GM19468 (cell line): Measurements from ENCODE around the gene ARHGAP21.
"Not testable (repeated sequence)": the region's sequence is repeated elsewhere in the genome, so short reads cannot be mapped to it uniquely, and the experiment has no call there.

ENCODE experiments used
- ATAC-seq: cut with Tn5 transposase; IDR thresholded peaks from one replicate; pipeline ENCODE4 v1.9.1; 2021; ENCODE audit warnings: mild to moderate bottlenecking, moderate library complexity, moderate number of reproducible peaks; ENCODE audit not compliant: unreplicated experiment; ENCODE audit errors: extremely low read depth

Gene ARHGAP21

DNA sequence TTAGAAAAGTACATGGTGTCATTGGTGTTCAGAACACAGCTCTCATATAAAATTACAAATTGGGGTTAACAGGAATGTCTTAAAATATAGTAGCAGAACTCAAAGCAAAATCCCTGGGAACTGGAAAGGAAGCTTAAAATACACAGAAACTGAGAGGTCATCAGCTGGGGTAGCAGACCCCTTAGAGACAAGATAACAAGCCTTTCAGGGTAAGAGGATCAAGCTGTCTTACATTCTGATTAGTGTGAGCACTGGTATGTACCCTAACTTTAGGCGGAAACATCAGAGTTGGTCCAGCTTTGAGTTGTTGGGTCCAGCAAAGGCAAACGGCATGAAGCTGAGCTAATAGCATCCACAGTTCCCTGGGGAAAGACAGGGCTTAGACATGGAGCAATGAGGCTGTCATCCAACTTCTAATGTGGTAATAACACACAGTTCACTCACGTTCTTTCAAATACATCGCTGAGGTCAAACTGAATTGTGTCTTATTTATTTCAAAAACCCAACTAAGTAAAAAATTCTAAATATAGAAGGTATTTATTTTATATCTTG, 32.6 kb downstream of the ARHGAP21 start:
- no peak for ATAC-seq

DNA sequence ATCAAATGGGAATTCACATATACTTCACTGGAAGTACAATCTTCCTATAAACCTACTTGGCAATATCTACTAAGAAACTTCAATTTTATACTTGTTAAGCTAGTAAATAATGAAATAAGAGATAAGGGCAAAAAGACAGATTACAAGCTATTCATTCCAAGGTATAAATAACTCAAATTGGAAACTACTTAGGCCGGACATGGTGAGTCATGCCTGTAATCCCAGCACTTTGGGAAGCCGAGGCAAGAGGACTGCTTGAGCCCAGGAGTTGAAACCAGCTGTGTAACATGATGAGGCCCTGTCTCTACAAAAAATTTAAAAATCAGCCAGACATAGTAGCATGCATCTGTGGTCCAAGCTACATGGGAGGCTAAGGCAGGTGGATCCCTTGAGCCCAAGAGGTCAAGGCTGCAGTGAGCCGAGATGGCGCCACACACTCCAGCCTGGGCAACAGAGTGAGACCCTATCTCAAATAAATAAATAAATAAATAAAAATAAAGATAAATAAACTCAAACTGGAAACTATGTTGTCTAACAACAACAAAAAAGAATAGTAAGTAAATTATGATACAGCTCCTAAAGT, 37.6 kb downstream of the ARHGAP21 start:
- no peak for ATAC-seq

DNA sequence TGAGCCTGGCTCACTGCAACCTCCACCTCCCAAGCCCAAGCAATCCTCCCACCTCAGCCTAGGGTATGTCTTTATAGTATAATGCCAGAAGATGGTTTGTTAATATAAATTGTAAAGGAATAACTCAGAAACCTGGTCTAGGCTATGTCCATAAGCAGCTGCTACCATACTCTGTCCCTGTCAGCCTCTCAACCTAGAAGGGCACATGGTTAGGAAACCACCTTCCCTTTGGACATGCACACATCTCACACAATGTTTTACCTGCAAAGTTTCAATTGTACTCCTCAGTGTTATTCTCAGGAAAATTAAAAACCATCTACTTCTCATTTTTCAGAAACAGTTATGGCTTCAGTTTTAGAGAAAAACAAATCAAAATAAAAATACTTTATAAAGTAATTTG, 40.1 kb downstream of the ARHGAP21 start:
- ATAC-seq, result no peak

DNA sequence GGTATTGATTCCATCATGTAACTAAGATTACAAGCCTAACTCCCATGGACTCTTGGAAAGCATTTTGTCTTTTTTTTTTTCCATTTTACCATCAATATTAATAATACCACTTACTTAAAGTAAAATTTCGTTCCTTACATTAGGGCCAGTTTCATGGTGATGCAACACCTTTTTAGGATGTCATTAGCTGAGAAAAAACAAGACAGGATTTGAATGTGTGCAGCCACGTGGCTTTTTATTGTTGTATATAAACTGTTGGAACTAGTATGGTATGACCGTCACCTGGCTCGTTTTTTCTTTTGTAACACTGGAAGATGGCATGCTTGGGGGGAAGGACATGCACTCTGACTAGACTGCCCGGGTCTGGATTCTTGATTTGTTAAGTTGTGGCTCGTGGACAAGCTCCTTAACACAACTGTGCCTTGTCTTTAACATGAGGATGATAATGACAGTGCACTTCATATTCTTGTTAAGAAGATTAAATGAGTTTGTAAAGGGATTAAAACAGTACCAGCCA, 42.1 kb downstream of the ARHGAP21 start:
- ATAC-seq, result no peak

DNA sequence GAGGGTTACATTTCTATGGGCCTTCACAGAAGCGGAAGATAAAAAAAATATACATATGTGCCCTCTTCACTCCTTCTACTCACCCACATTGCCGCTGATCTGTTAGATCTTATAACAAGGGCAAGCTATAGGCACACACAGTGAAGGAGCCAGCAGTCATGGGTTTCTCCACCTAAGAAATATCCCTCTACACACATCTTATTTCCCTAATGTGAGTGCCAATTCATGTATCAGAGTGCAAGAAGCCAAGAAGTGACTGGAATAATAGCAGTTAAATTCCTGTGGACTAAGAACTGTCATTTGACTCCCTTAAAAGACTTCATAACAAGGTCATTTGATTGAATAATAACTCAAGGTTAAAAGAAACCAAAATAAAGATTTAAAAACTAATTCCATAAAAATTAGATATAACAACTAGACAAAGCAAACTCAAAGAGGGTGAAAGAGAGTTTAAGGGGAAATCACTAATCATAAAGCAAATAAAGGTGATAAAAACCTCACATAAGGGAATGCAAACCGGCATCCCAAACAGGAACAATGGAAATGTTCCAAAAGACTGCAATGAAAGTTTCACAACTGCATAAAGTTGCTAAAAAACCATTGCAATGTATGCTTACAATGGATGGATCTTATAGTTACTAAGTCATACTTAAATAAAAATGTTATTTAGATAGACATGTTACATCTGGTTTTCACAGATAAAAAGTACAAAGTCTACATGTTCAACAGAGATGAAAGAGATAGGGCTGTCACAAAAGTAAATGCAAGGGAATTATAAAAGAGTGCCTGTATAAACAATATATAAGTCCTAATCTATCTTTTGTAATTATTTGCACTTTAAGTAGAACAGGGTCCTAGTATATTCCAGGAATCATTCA, 42.8 kb downstream of the ARHGAP21 start:
- ATAC-seq, result no peak

DNA sequence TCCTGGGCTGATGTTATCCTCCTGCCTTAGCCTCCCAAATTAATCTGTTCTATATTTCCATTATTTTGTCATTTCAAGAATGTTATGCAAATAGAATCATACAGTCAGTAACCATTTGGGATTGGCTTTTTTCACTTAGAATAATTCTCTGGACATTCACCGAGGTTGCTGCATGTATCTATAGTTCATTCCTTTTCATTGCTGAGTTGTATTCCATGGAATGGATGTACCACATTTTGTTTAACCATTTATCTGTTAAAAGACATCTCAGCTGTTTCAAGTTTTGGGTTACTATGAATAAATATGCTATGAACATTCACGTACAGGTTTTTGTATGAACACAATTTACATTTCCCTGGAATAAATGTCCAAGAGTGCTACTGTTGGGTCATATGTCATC, 44.9 kb downstream of the ARHGAP21 start:
- no peak for ATAC-seq

DNA sequence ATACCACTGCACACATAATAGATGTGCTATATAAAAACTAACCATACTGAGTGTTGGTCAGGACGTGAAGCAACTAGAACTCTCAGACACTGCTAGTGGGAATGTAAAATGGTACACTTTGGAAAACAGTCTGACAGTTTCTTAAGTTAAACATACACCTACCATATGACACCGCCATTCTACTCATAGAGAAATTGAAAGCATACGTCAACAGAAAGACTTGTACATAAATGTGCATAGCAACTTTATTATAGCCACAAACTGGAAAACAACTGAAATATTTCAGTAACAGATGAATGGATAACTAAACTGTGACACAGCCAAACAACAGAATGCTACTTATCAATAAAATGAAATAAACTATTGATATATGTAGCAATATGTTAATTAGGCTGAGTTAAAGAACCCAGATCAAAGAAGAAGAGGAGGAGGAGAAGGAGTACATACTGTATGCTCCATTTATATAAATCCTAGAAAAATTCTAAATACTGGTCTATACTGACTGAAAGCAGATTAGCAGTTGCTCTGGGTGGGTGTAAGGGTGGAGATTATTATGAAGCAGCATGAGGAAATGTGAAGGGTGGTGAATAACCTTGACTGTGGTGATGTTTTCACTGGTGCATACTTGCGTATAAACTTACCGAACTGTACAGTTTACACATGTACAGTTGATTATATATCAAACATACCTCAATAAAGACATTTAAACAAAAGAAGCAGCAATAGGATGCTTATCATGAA, 48.6 kb downstream of the ARHGAP21 start:
- ATAC-seq, result peak; percentile 21

DNA sequence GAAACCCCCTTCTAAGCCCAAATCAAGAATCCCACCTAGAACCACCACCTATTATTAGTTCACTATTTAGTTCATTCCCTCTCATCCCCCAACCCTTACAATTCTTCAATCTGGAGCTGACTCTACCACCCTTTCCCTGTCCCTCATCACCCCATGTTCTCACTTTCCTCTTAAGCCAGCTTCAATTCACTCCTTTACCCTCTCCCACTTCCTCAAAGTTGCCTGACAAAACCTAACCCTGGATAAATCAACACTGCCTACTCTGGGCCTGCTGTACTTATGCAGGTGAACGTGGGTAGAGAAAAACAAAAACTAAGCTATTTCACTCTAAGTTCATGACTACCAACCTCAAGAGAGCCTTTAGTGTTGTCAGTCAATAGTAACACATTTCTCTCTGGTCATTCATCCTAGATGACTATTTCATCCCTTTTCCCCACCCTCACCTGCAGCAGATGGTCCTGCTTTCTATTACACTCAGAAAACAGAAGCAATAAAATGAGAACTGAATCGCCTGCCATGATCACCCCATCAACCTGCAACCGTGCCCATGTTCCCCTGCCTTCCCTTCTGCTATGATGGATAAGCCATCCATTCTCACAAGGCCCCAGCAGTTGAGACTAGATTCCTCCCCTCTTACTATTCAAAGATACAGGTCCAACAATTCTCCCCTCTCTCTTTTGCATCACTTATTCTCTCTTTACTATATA, 52.6 kb downstream of the ARHGAP21 start:
- no peak for ATAC-seq

DNA sequence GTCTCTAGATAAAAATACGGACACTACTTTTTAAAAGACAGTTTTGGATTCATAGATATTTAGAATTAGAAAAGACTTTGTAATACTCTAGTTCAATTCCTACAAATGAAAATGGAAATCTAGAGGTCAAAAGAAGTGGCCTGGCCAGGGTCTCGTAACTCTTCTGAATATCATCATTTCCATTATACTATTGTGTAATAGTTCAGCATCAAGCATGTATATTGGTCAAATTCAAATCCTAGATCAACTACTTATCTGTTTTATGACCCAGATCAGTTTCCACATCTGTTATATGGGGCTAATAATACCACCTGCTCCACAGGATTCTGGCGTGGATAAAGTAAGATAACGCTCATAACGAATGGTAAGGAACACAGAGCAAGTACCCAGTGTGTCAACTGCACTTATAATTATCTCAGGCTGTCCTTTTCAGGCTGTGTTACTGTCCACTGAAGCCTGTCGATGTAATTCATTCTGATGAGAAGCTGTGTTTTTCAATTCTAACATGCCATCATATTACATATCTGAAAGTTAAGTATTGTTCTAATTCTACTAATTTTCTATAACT, 54.3 kb downstream of the ARHGAP21 start:
- no peak for ATAC-seq

DNA sequence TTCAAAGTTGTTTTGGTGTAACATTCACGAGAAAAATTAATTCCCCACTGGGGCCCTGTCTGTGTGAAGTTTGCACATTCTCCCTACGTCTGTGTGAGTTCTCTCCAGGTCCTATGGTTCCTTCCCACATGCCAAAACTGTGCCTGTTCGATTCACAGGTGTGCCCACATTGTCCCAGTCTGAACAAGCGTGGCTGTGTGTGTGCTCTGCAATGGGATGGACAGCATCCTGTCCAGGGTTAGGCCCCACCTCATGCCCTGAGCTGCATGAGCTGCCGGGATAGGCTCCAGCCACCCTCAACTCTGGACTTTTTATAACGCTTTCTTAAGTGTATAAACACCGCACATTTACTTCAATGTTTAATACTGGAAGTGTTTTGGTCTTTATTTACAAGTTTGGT, 55.4 kb downstream of the ARHGAP21 start:
- no peak for ATAC-seq

DNA sequence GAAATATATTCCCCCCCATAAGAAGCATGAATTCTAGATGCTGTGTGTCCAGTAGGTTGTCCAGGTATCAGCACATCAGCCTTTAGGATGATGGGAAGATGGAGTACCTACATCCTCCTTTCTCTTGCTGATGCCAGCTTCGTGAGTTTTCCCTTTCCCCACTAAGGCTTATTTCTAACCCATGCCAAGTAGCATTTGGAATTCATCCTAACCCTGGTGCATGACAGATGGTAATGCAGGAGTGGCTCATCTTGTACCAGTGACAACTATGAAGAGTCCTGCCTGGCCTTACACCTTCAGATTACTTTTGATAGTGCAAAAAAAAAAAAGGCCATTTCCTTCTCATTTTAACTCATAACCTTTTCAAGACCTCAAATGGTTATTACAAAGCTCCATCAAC, 58.7 kb downstream of the ARHGAP21 start:
- ATAC-seq, result no peak

DNA sequence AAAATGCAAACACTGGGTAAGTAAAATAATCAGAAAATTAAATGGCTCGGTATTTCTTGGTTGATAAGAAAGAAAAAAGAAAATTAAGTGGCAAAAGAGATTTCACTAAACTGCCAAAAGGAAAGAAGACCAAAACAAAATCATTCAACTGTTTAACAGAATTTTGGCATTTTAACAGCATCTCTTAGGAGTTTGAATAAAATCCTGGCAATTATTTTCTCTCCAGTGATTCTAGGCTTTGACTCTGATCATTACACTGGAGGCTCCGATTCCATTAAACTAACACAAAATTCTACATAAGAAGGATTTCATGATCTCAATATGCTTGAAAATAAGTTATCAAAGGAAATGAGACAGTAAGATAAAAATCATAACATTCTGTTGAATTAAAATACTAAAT, 62.3 kb downstream of the ARHGAP21 start:
- ATAC-seq, result no peak

DNA sequence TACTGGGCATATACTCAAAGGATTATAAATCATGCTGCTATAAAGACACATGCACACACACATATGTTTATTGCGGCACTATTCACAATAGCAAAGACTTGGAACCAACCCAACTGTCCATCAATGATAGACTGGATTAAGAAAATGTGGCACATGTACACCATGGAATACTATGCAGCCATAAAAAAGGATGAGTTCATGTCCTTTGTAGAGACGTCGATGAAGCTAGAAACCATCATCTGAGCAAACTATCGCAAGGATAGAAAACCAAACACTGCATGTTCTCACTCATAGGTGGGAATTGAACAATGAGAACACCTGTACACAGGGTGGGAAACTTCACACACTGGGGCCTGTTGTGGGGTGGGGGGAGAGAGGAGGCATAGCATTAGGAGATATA, 65.4 kb downstream of the ARHGAP21 start:
- not testable (repeated sequence) for ATAC-seq

DNA sequence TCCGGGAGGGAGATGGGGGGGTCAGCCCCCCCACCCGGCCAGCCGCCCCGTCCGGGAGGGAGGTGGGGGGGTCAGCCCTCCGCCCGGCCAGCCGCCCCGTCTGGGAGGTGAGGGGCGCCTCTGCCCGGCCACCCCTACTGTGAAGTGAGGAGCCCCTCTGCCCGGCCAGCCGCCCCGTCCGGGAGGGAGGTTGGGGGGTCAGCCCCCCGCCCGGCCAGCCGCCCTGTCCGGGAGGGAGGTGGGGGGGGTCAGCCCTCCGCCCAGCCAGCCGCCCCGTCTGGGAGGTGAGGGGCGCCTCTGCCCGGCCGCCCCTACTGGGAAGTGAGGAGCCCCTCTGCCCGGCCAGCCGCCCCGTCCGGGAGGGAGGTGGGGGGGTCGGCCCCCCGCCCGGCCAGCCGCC, 67.4 kb downstream of the ARHGAP21 start:
- ATAC-seq, result not testable (repeated sequence)

DNA sequence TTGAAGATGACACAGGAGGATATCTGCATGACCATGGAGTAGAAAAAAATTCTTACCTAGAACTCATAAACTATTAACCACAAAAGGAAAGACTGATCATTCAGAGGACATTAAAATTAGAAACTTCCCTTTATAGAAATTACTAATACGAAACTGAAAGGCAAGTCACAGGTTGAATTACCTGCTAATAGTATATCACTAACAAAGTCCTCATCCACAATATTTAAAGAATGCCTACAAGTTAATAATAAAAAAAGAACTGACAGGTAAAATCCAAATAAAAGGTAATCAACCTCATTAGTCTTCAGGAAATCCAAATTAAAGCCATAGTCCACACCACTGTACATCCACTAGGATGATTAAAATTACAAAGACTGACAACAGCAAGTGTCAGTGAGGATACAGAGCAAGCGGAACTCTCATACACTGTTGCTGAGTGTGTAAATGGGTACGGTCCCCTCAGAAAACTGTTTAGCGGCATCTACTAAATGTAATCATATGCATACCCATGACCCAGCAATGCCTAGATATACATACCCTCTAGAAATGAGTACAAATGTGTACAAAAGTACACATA, 71.2 kb downstream of the ARHGAP21 start:
- peak; percentile 73 for ATAC-seq

DNA sequence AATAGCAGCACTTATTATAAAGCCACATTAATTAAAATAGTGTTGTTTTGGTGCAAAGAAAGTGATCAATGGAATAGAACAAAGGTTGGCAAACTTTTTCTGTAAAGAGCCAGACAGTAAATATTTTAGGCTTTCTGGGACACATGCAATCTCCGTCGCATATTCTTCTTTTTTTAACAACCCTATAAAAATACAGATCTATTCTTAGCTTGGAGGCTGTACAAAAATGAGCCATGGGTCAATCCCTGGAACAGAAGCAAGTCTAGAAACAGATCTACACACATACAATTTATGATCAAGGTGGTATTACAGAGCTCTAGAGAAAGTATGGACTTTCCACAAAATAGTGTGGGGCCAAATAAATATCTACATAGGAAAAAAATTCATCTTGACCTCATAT, 71.8 kb downstream of the ARHGAP21 start:
- no peak for ATAC-seq

DNA sequence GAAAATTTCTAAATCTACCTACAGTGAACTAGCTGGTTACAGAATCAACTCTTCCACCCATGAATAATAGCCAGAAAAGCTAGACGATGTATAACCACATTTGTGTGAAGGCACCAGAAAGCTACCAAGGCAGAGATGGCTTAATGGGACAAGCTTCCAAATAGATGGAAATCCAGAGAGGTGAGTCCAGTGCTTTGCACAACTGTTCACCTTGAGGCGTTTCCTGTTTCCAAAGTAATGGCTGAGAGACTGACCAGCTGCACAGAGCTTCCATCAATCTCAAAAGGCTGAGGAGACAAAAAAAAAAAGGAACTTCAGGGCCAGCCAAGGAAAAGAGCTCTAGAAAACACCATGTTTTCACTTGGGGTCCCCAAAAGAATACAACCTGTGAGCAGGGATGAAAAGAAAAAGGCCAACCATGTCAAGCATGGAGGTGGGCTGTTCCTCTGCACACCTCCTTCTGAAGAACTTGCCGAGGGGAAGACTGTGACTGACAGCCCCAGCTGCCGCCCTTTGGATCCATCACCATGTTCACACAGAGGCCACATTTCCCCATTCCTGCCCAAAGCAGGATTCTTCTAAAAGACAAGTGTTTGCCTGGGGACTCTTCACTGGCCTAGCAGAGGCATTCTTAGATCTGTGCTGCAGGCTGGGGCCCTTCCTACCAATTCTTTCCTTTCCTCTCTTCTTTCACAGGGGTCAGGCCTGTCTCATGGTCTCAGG, 72.9 kb downstream of the ARHGAP21 start:
- no peak for ATAC-seq

DNA sequence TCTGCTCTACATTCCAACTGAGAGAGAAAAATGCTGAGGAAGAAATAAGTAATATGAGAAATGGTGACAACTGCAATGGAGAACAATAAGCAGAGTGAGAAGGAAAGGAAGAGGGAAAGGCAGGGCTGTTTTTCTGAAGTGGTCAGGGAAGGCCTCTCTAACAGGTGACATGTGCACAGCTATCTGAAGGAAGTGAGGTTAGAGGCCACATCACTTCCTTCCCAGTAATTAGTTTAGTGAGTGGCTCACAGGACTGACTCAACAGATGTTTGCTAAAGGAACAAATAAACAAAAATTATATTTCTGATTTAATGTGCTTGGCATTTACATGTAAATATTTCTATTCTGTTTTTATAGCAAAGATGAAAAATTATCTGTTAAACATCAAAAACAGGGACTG, 77.9 kb downstream of the ARHGAP21 start:
- no peak for ATAC-seq

DNA sequence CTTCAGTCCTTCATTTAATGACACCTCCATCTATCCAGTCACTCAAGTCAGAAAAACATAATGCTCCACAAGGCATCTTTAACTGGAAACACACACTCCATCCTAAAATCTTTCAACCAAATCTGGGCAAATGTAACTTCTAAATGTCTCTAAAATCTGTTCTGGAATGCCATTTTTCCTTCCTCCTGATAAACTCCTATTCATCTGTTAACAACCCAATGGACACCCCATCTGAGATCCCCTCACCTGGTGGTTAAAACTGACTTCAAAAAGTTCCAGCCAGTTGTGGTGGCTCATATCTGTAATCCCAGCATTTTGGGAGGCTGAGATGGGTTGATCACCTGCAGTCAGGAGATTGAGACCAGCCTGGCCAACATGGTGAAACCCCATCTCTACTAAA, 78.7 kb downstream of the ARHGAP21 start:
- no peak for ATAC-seq
